ENCODE measurements around the gene SOST.

The SOST gene

GRCh38 chr17:43733956-43734355 lies 24.6 kb downstream of the SOST start:
- H3K23ac ChIP-seq (ENCODE audit: low read length in 2 of 2) = no peak overlapping the region
- no peak for DNase-seq

GRCh38 chr17:43732958-43733357 lies 25.6 kb downstream of the SOST start:
- peak; percentile 79 for DNase-seq
- Histone ChIP-seq H3K4me1 (ENCODE audit: control insufficient read depth, insufficient read depth, low read depth, low read length) (peaks cover 2% of the 10 kb centered on the region), H2BK120ac (ENCODE audit: low read depth, low read length) (no peak overlapping the region), H3K18ac (ENCODE audit: low read depth in 1 of 2, low read length in 2 of 2) (peak overlapping the region in 1 of 2 experiments; percentile 12), H4K91ac (ENCODE audit: low read length) (no peak overlapping the region), H3K9ac (ENCODE audit: low read length) (no peak overlapping the region), H3K79me1 (replicated peaks; ENCODE audit: low read length, poor library complexity, severe bottlenecking) (no peaks in the 10 kb centered on the region), H3K23ac (ENCODE audit: low read length in 2 of 2) (no peak overlapping the region), H2BK15ac (ENCODE audit: low read depth, poor library complexity, severe bottlenecking) (no peak overlapping the region), H3K4ac (ENCODE audit: low read depth in 1 of 2, low read length in 2 of 2) (no peak overlapping the region), H3K27ac (ENCODE audit: low read length, poor library complexity, severe bottlenecking) (peak overlapping the region; percentile 7), H3K14ac (ENCODE audit: low read length in 2 of 2) (no peak overlapping the region), H2BK5ac (ENCODE audit: low read depth, low read length, poor library complexity, severe bottlenecking) (no peak overlapping the region), H2BK12ac (ENCODE audit: low read length in 2 of 2) (no peak overlapping the region), H2AFZ (ENCODE audit: low read depth, low read length) (no peak overlapping the region), H3K27me3 (ENCODE audit: control insufficient read depth in 1 of 2, insufficient read depth in 1 of 2, low read length in 2 of 2) (no peaks in the 10 kb centered on the region), H3K36me3 (ENCODE audit: control insufficient read depth in 1 of 2, insufficient read depth in 2 of 2, low read depth in 1 of 2, low read length in 2 of 2) (no peaks in the 10 kb centered on the region), H2AK5ac (ENCODE audit: low read length, severe bottlenecking) (no peak overlapping the region), H3K4me2 (ENCODE audit: low read length, poor library complexity, severe bottlenecking) (no peak overlapping the region), H3K4me3 (ENCODE audit: insufficient read depth in 1 of 2, low read depth in 1 of 2, low read length in 2 of 2) (no peak overlapping the region), H4K8ac (ENCODE audit: low read length) (no peak overlapping the region), H3K9me3 (ENCODE audit: control insufficient read depth, low read length) (no peaks in the 10 kb centered on the region)
- WGBS = 59% methylated on average over 2 of the region's 2 CpGs

More at GRCh38 chr17:43733956-43734355, 24.6 kb downstream of the SOST start:
- H3K27me3 ChIP-seq (ENCODE audit: control insufficient read depth in 1 of 2, insufficient read depth in 1 of 2, low read length in 2 of 2) = no peaks in the 10 kb centered on the region
- peak overlapping the region; percentile 30 for H4K8ac ChIP-seq (ENCODE audit: low read length)
- H3K4me1 ChIP-seq (ENCODE audit: control insufficient read depth, insufficient read depth, low read depth, low read length) = peaks cover 2% of the 10 kb centered on the region
- peak overlapping the region; percentile 39 for H4K91ac ChIP-seq (ENCODE audit: low read length)
- no peak overlapping the region for H2BK12ac ChIP-seq (ENCODE audit: low read length in 2 of 2)
- H2AFZ ChIP-seq (ENCODE audit: low read depth, low read length) = no peak overlapping the region
- no peak overlapping the region for H3K18ac ChIP-seq (ENCODE audit: low read depth in 1 of 2, low read length in 2 of 2)
- peak overlapping the region in 1 of 2 experiments; percentile 38 for H3K4me3 ChIP-seq (ENCODE audit: insufficient read depth in 1 of 2, low read depth in 1 of 2, low read length in 2 of 2)
- H3K4ac ChIP-seq (ENCODE audit: low read depth in 1 of 2, low read length in 2 of 2) = peak overlapping the region in 1 of 2 experiments; percentile 54
- H3K9me3 ChIP-seq (ENCODE audit: control insufficient read depth, low read length) = no peaks in the 10 kb centered on the region
- no peak overlapping the region for H2AK5ac ChIP-seq (ENCODE audit: low read length, severe bottlenecking)
- H3K36me3 ChIP-seq (ENCODE audit: control insufficient read depth in 1 of 2, insufficient read depth in 2 of 2, low read depth in 1 of 2, low read length in 2 of 2) = no peaks in the 10 kb centered on the region
- H3K4me2 ChIP-seq (ENCODE audit: low read length, poor library complexity, severe bottlenecking) = no peak overlapping the region
- H2BK120ac ChIP-seq (ENCODE audit: low read depth, low read length) = peak overlapping the region; percentile 34
- no peak overlapping the region for H3K27ac ChIP-seq (ENCODE audit: low read length, poor library complexity, severe bottlenecking)
- H3K9ac ChIP-seq (ENCODE audit: low read length) = peak overlapping the region; percentile 20
- H2BK15ac ChIP-seq (ENCODE audit: low read depth, poor library complexity, severe bottlenecking) = no peak overlapping the region
- no peak overlapping the region for H3K14ac ChIP-seq (ENCODE audit: low read length in 2 of 2)
- no peaks in the 10 kb centered on the region for H3K79me1 ChIP-seq (replicated peaks; ENCODE audit: low read length, poor library complexity, severe bottlenecking)
- no peak overlapping the region for H2BK5ac ChIP-seq (ENCODE audit: low read depth, low read length, poor library complexity, severe bottlenecking)
- WGBS = 75% methylated on average over 1 of the region's 1 CpG

GRCh38 chr17:43728081-43728480 lies 30.5 kb downstream of the SOST start:
- no peak overlapping the region for H2BK120ac ChIP-seq (ENCODE audit: low read depth, low read length)
- H3K36me3 ChIP-seq (ENCODE audit: control insufficient read depth in 1 of 2, insufficient read depth in 2 of 2, low read depth in 1 of 2, low read length in 2 of 2) = no peaks in the 10 kb centered on the region
- H4K91ac ChIP-seq (ENCODE audit: low read length) = no peak overlapping the region
- no peak overlapping the region for H3K4me3 ChIP-seq (ENCODE audit: insufficient read depth in 1 of 2, low read depth in 1 of 2, low read length in 2 of 2)
- H2BK5ac ChIP-seq (ENCODE audit: low read depth, low read length, poor library complexity, severe bottlenecking) = no peak overlapping the region
- H3K18ac ChIP-seq (ENCODE audit: low read depth in 1 of 2, low read length in 2 of 2) = no peak overlapping the region
- no peak overlapping the region for H3K9ac ChIP-seq (ENCODE audit: low read length)
- no peak overlapping the region for H4K8ac ChIP-seq (ENCODE audit: low read length)
- no peak overlapping the region for H2BK12ac ChIP-seq (ENCODE audit: low read length in 2 of 2)
- no peaks in the 10 kb centered on the region for H3K79me1 ChIP-seq (replicated peaks; ENCODE audit: low read length, poor library complexity, severe bottlenecking)
- H3K4me1 ChIP-seq (ENCODE audit: control insufficient read depth, insufficient read depth, low read depth, low read length) = peaks cover 12% of the 10 kb centered on the region
- no peak overlapping the region for H3K4ac ChIP-seq (ENCODE audit: low read depth in 1 of 2, low read length in 2 of 2)
- H3K23ac ChIP-seq (ENCODE audit: low read length in 2 of 2) = no peak overlapping the region
- peaks cover 6% of the 10 kb centered on the region for H3K9me3 ChIP-seq (ENCODE audit: control insufficient read depth, low read length)
- H2AFZ ChIP-seq (ENCODE audit: low read depth, low read length) = no peak overlapping the region
- 99% methylated on average over 3 of the region's 8 CpGs for WGBS
- H3K14ac ChIP-seq (ENCODE audit: low read length in 2 of 2) = no peak overlapping the region
- no peak overlapping the region for H3K4me2 ChIP-seq (ENCODE audit: low read length, poor library complexity, severe bottlenecking)
- H2BK15ac ChIP-seq (ENCODE audit: low read depth, poor library complexity, severe bottlenecking) = no peak overlapping the region
- no peak overlapping the region for H3K27ac ChIP-seq (ENCODE audit: low read length, poor library complexity, severe bottlenecking)
- H3K27me3 ChIP-seq (ENCODE audit: control insufficient read depth in 1 of 2, insufficient read depth in 1 of 2, low read length in 2 of 2) = no peaks in the 10 kb centered on the region
- DNase-seq = no peak
- H2AK5ac ChIP-seq (ENCODE audit: low read length, severe bottlenecking) = no peak overlapping the region

- no peaks in the 10 kb centered on the region for H3K79me1 ChIP-seq (replicated peaks; ENCODE audit: low read length, poor library complexity, severe bottlenecking)
- no peak overlapping the region for H2BK5ac ChIP-seq (ENCODE audit: low read depth, low read length, poor library complexity, severe bottlenecking)
- no peak overlapping the region for H3K4me3 ChIP-seq (ENCODE audit: insufficient read depth in 1 of 2, low read depth in 1 of 2, low read length in 2 of 2)
- 34% methylated on average over 6 of the region's 6 CpGs for WGBS
- H3K27ac ChIP-seq (ENCODE audit: low read length, poor library complexity, severe bottlenecking) = no peak overlapping the region
- H3K23ac ChIP-seq (ENCODE audit: low read length in 2 of 2) = no peak overlapping the region
- H3K4me1 ChIP-seq (ENCODE audit: control insufficient read depth, insufficient read depth, low read depth, low read length) = peaks cover 25% of the 10 kb centered on the region
- peak overlapping the region in 1 of 2 experiments; percentile 76 for H3K18ac ChIP-seq (ENCODE audit: low read depth in 1 of 2, low read length in 2 of 2)
- H2BK15ac ChIP-seq (ENCODE audit: low read depth, poor library complexity, severe bottlenecking) = no peak overlapping the region
- H4K91ac ChIP-seq (ENCODE audit: low read length) = no peak overlapping the region
- peaks cover 6% of the 10 kb centered on the region for H3K9me3 ChIP-seq (ENCODE audit: control insufficient read depth, low read length)
- H2BK120ac ChIP-seq (ENCODE audit: low read depth, low read length) = no peak overlapping the region
- H3K9ac ChIP-seq (ENCODE audit: low read length) = no peak overlapping the region
- no peak overlapping the region for H3K4ac ChIP-seq (ENCODE audit: low read depth in 1 of 2, low read length in 2 of 2)
- H3K27me3 ChIP-seq (ENCODE audit: control insufficient read depth in 1 of 2, insufficient read depth in 1 of 2, low read length in 2 of 2) = no peaks in the 10 kb centered on the region
- no peak overlapping the region for H2AK5ac ChIP-seq (ENCODE audit: low read length, severe bottlenecking)
- peak; percentile 80 for DNase-seq
- no peak overlapping the region for H3K4me2 ChIP-seq (ENCODE audit: low read length, poor library complexity, severe bottlenecking)
- H4K8ac ChIP-seq (ENCODE audit: low read length) = no peak overlapping the region
- no peaks in the 10 kb centered on the region for H3K36me3 ChIP-seq (ENCODE audit: control insufficient read depth in 1 of 2, insufficient read depth in 2 of 2, low read depth in 1 of 2, low read length in 2 of 2)
- H3K14ac ChIP-seq (ENCODE audit: low read length in 2 of 2) = no peak overlapping the region
- no peak overlapping the region for H2AFZ ChIP-seq (ENCODE audit: low read depth, low read length)
- no peak overlapping the region for H2BK12ac ChIP-seq (ENCODE audit: low read length in 2 of 2)
These were observed 34.8 kb downstream of the SOST start for GRCh38 chr17:43723697-43724359.
